Endothelial cell of umbilical vein (primary cell): ENCODE data around the gene RAMP3. TPM values are rescaled to one million over a fixed set of nuclear protein-coding genes. Genes with fewer than 3 reads are reported as not detected.

ENCODE experiments used
- BruUV-seq: library from RNA; stranded (reverse); fragments of 400-500 nt; replicated peaks from 2 replicates; lab custom pipeline; 2021; lab: Mats Ljungman, UMichigan
- CTCF ChIA-PET: fragments of 300-600, 350-600 bp; sonication (Branson Sonifier 250); formaldehyde crosslinking; loops from one replicate; lab custom pipeline; 2021; ENCODE audit warnings: antibody characterized with exemption, inconsistent platforms; lab: Charles Lee
- POLR2A ChIA-PET: fragments of 300-600, 350-600 bp; sonication (Branson Sonifier 250); formaldehyde crosslinking; loops from one replicate; lab custom pipeline; 2021; ENCODE audit warnings: antibody characterized with exemption, inconsistent platforms; lab: Charles Lee
- DNase-seq: peaks from one replicate; pipeline ENCODE4 v3.0.0-alpha.2; 2011; ENCODE audit warnings: low read depth, low spot score
- FAIRE-seq: peaks from 2 replicates; lab custom pipeline; 2011; peaks lifted over from hg19 to GRCh38; lab: Jason Lieb, UNC
- H2AFZ ChIP-seq: 2 replicates; pipeline ENCODE4 v1.6.0; 2012; ENCODE audit warnings: low read depth, low read length, control low read depth, inconsistent platforms
- H3K27ac ChIP-seq: 2 replicates; pipeline ENCODE4 v1.5.1; 2011; ENCODE audit warnings: low read depth, mild to moderate bottlenecking, control low read depth, low read length, moderate library complexity; ENCODE audit not compliant: insufficient read depth
- H3K27me3 ChIP-seq, 2 experiments: 2 replicates each; pipeline versions ENCODE4 v1.6.0 to v1.6.1; 2011; ENCODE audit warnings: low read length in 2 of 2, mixed read lengths in 1 of 2; ENCODE audit not compliant: control insufficient read depth in 2 of 2, insufficient read depth in 2 of 2
- H3K36me3 ChIP-seq, 2 experiments: 2 replicates in 1 of 2; 3 replicates in 1 of 2; pipeline ENCODE4 v1.5.1; 2011; ENCODE audit warnings: low read length in 2 of 2, mild to moderate bottlenecking in 1 of 2, moderate library complexity in 1 of 2; ENCODE audit not compliant: control insufficient read depth in 2 of 2, insufficient read depth in 2 of 2; ENCODE audit errors: extremely low read depth in 1 of 2
- H3K4me1 ChIP-seq: 3 replicates; pipeline ENCODE4 v1.5.1; 2011; ENCODE audit warnings: mild to moderate bottlenecking, low read length; ENCODE audit not compliant: control insufficient read depth, insufficient read depth; ENCODE audit errors: extremely low read depth
- H3K4me2 ChIP-seq: 2 replicates; pipeline ENCODE4 v1.6.1; 2011; ENCODE audit warnings: low read length, control low read depth, mixed read lengths; ENCODE audit not compliant: insufficient read depth
- H3K4me3 ChIP-seq, 3 experiments: fragments of 200-600 bp in 1 of 3; sonication (generic), shearing (Covaris generic) in 1 of 3; replicated peaks in 1 of 3; 2 replicates each; pipeline ENCODE4 v1.5.1; 2011 to 2016; ENCODE audit warnings: control low read depth in 3 of 3, low read length in 3 of 3, mild to moderate bottlenecking in 2 of 3, inconsistent platforms in 1 of 3, low read depth in 1 of 3, moderate library complexity in 1 of 3; ENCODE audit not compliant: insufficient read depth in 1 of 3
- H3K79me2 ChIP-seq: 2 replicates; pipeline ENCODE4 v1.6.0; 2012; ENCODE audit warnings: low read length, inconsistent platforms; ENCODE audit not compliant: control insufficient read depth, insufficient read depth
- H3K9ac ChIP-seq: replicated peaks from 2 replicates; pipeline ENCODE3; 2011; ENCODE audit warnings: low read length, control low read depth; ENCODE audit not compliant: insufficient read depth; ENCODE audit errors: extremely low read depth
- H3K9me1 ChIP-seq: replicated peaks from 3 replicates; pipeline ENCODE4 v1.6.0; 2011; ENCODE audit warnings: mild to moderate bottlenecking, low read length; ENCODE audit not compliant: control insufficient read depth, insufficient read depth; ENCODE audit errors: extremely low read depth
- H3K9me3 ChIP-seq: replicated peaks from 2 replicates; pipeline ENCODE4 v1.5.1; 2012; ENCODE audit warnings: low read length, inconsistent platforms; ENCODE audit not compliant: control insufficient read depth, insufficient read depth
- H4K20me1 ChIP-seq: replicated peaks from 2 replicates; pipeline ENCODE3; 2011; ENCODE audit warnings: mild to moderate bottlenecking, low read length; ENCODE audit not compliant: control insufficient read depth, insufficient read depth; ENCODE audit errors: extremely low read depth
- EZH2 ChIP-seq: IDR thresholded peaks from 2 replicates; pipeline ENCODE4 v1.6.1; 2012; ENCODE audit warnings: borderline replicate concordance, low read depth, mild to moderate bottlenecking, moderate library complexity, low read length, inconsistent platforms; ENCODE audit not compliant: severe bottlenecking
- FOS ChIP-seq: IDR thresholded peaks from 2 replicates; pipeline ENCODE4 v1.6.1; 2011; ENCODE audit warnings: mild to moderate bottlenecking, low read length, moderate library complexity, borderline replicate concordance; ENCODE audit not compliant: insufficient read depth
- GATA2 ChIP-seq: IDR thresholded peaks from 2 replicates; pipeline ENCODE4 v1.7.0; 2011; ENCODE audit warnings: low read depth, mild to moderate bottlenecking, moderate library complexity, mixed read lengths, low read length; ENCODE audit not compliant: insufficient read length, insufficient read depth
- JUN ChIP-seq: IDR thresholded peaks from 2 replicates; pipeline ENCODE4 v1.6.1; 2011; ENCODE audit warnings: borderline replicate concordance, low read depth; ENCODE audit not compliant: insufficient read length, insufficient read depth
- MYC ChIP-seq: IDR thresholded peaks from one replicate; pipeline ENCODE4 v1.6.1; 2011; ENCODE audit warnings: mild to moderate bottlenecking, low read depth, low read length
- POLR2A ChIP-seq: IDR thresholded peaks from 2 replicates; pipeline ENCODE4 v1.6.1; 2012; ENCODE audit warnings: low read depth, mild to moderate bottlenecking, control low read depth, low read length
- POLR2AphosphoS5 ChIP-seq: IDR thresholded peaks from 2 replicates; pipeline ENCODE4 v1.6.1; 2012; ENCODE audit warnings: low read depth, mild to moderate bottlenecking, control low read depth, low read length, moderate library complexity; ENCODE audit not compliant: insufficient read depth
- dilution Hi-C: fragments of 300-500 bp; cut with MboI; formaldehyde crosslinking; loops from one replicate; pipeline ENCODE4 v1.15.0; 2019; ENCODE audit warnings: low sequenced_read_pairs; ENCODE audit not compliant: extremely low pct_ligation_motif_present
- intact Hi-C: fragments of 100-400 bp; cut with micrococcal nuclease; formaldehyde crosslinking; loops from one replicate; pipeline ENCODE4 v1.10.0; 2022
- polyA plus RNA-seq, 4 experiments: library from polyadenylated mRNA; depleted of rRNA in 3 of 4; stranded (reverse) in 3 of 4; unstranded in 1 of 4; fragments of >200 nt; gene quantifications; 2 replicates each; pipeline versions ENCODE4 v1.2.1 to v1.2.3, GENCODE V29; 2011 to 2012; ENCODE audit warnings: missing spikeins in 1 of 4
- total RNA-seq: library from RNA; stranded (reverse); gene quantifications from 2 replicates; pipeline ENCODE4 v1.2.3, GENCODE V29; 2021
- TF ChIP-seq, protein P1 (sequence below): IDR thresholded peaks from 2 replicates; pipeline ENCODE4 v1.6.1; 2011; ENCODE audit not compliant: insufficient read depth, insufficient read length
- TF ChIP-seq, protein P2 (sequence below), 2 donors: IDR thresholded peaks; 1 replicate in 1 of 2; 2 replicates in 1 of 2; pipeline ENCODE4 v1.5.1; 2011; ENCODE audit warnings: low read length in 2 of 2, mild to moderate bottlenecking in 2 of 2, moderate library complexity in 2 of 2, control low read depth in 1 of 2, inconsistent platforms in 1 of 2, low read depth in 1 of 2; ENCODE audit not compliant: insufficient read depth in 1 of 2; ENCODE audit errors: extremely low read depth in 1 of 2

The RAMP3 gene
- total and polyA plus RNA-seq, 2 donors (not counting 3 experiments of a cell fraction or from before 2014, with no cell fraction given), result not detected

DNA sequence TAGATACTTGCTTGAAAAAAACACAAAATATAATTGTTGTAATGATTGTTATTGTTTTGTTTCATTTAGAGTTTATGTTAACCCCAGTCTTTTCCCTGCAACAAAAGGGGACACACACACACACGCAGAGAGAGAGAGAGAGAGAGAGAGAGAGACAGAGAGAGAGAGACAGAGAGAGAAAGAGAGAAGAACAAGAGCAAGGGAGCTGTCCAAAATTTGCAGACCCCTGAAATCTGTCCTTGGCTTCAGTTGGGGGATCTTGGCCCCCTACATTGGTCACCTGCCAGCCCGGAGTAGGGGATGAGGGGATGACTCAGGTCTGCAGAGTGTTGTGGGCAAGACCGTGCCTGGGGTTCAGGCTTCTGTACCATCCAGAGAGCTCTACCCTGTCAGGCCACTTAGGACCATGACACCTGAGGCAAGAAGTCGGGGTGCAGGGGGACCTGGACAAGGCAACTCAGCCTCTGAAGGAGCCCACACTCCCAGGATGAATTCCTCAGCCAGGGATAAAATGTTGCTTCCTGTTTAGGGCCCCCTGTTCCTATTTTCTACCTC is 73.1 kb downstream of the RAMP3 start:
- Histone ChIP-seq H3K4me2 (no peak overlapping the region), H2AFZ (no peak overlapping the region), H4K20me1 (no peaks in the 10 kb centered on the region), H3K79me2 (no peaks in the 10 kb centered on the region), H3K36me3 (no peaks in the 10 kb centered on the region), H3K9me3 (no peaks in the 10 kb centered on the region), H3K27ac (no peak overlapping the region), H3K4me1 (no peaks in the 10 kb centered on the region), H3K27me3 (no peaks in the 10 kb centered on the region), H3K9ac (no peak overlapping the region), H3K4me3 (no peak overlapping the region), H3K9me1 (no peaks in the 10 kb centered on the region)
- dilution Hi-C loops (no loop called here), intact Hi-C loops (no loop called here)
- POLR2A ChIA-PET, result no interaction called here
- BruUV-seq, result no TSS peak
- FAIRE-seq (no peak), DNase-seq (no peak)
- CTCF ChIA-PET, result interaction anchor here (1.4 to 1.9 kb wide), 2 partner anchors 10 to 12 kb away, joined by 5 read pairs; no protein-coding TSS in a partner anchor
- TF ChIP-seq, protein P1, sequence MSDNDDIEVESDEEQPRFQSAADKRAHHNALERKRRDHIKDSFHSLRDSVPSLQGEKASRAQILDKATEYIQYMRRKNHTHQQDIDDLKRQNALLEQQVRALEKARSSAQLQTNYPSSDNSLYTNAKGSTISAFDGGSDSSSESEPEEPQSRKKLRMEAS, result no peak
- TF ChIP-seq POLR2A (no peak), EZH2 (no peak), GATA2 (no peak), MYC (no peak), POLR2AphosphoS5 (no peak), FOS (no peak), JUN (no peak)
- TF ChIP-seq, protein P2, sequence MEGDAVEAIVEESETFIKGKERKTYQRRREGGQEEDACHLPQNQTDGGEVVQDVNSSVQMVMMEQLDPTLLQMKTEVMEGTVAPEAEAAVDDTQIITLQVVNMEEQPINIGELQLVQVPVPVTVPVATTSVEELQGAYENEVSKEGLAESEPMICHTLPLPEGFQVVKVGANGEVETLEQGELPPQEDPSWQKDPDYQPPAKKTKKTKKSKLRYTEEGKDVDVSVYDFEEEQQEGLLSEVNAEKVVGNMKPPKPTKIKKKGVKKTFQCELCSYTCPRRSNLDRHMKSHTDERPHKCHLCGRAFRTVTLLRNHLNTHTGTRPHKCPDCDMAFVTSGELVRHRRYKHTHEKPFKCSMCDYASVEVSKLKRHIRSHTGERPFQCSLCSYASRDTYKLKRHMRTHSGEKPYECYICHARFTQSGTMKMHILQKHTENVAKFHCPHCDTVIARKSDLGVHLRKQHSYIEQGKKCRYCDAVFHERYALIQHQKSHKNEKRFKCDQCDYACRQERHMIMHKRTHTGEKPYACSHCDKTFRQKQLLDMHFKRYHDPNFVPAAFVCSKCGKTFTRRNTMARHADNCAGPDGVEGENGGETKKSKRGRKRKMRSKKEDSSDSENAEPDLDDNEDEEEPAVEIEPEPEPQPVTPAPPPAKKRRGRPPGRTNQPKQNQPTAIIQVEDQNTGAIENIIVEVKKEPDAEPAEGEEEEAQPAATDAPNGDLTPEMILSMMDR (IDR thresholded peaks at IDR 0.05; ENCODE audit: extremely low read depth in 1 of 2, insufficient read depth in 1 of 2, low read depth in 1 of 2, low read length in 2 of 2), result no peak
